GM21825 (cell line): Measurements from ENCODE around the gene EEPD1.

Experiments
- ATAC-seq: cut with Tn5 transposase; IDR thresholded peaks from one replicate; pipeline ENCODE4 v1.9.1; 2021; ENCODE audit warnings: mild to moderate bottlenecking, moderate library complexity; ENCODE audit not compliant: unreplicated experiment

The EEPD1 gene

GRCh38 chr7:36278069-36278619, 125.1 kb downstream of the EEPD1 start:
- ATAC-seq: no peak

DNA sequence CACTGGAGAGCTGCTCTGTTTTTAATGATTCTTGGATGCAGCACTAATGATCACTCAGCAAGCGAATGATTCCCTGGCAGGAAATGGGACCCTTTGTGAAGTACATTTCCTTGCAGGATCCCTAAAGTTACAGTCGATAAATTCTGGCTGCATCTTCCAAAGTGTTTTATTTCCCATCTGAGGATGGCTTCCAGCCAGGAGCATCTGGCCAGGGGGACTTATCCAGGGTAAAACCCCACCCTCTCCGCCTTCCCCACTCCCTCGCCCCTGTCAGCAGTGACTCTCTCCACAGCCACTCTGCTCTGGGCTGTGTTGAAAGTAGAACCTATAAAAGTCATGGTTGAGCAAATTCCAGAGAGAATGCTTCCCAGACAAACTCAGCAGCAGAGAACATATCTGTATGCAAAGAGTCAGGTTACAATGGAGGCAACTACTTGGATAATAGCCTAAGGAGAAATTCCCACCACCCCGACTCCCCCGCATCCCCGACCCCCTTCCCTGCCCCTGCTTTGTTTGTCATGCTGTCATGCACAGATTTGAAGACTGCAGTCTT, 125.6 kb downstream of the EEPD1 start:
- ATAC-seq: no peak

DNA sequence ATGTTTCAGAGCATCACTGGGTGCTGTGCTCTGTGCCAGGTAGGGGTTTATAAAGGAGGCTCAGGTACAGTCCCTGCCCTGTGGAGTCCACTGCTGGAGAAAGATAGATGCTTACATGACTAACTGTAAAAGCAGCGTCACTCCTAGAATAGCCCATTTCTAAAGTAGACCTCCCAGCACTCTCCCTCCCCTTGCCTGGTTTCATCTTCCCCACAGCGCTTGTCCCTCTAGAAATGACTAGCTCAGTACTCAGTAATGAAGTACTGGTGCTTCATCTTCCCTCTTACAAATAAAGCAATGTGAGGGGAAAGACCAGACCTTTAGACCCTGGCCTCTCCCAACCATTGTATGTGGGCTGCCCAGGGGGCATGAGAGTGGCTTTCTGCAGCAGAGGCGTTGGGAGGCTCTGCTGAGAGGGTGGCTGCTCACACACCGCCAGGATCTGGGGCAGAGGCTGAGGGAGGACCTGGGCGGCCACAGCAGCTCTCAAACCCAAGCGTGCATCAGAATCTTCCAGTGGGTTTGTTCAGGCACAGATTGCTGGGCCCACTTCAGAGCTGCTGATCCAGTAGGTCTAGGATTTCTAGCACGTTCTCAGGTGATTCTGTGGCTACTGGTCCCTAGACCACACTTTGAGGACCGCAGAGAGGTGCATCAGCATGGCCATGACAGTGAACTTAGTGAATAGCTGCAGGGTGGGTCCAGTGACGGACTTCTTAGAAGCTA, 126.3 kb downstream of the EEPD1 start:
- peak; percentile 67 for ATAC-seq

DNA sequence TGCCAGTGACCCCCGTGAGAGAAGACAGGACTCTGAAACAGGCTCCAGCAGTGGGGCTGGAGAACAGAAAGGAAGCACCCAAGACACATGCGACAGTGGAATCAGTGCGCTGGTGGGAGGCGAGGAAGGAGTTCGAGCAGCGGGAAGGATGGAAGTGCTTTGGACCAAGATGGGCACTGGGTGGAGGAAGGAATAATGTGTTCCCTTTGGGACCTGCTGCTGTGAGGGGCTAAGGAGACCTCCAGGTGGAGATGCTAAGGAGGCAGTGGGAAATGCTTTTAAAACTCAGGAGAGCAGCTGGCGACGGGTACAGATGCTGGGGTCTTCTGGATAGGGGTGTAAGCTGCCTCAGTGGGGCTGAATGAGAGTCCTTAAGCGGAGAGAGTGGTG, 126.9 kb downstream of the EEPD1 start:
- no peak for ATAC-seq

DNA sequence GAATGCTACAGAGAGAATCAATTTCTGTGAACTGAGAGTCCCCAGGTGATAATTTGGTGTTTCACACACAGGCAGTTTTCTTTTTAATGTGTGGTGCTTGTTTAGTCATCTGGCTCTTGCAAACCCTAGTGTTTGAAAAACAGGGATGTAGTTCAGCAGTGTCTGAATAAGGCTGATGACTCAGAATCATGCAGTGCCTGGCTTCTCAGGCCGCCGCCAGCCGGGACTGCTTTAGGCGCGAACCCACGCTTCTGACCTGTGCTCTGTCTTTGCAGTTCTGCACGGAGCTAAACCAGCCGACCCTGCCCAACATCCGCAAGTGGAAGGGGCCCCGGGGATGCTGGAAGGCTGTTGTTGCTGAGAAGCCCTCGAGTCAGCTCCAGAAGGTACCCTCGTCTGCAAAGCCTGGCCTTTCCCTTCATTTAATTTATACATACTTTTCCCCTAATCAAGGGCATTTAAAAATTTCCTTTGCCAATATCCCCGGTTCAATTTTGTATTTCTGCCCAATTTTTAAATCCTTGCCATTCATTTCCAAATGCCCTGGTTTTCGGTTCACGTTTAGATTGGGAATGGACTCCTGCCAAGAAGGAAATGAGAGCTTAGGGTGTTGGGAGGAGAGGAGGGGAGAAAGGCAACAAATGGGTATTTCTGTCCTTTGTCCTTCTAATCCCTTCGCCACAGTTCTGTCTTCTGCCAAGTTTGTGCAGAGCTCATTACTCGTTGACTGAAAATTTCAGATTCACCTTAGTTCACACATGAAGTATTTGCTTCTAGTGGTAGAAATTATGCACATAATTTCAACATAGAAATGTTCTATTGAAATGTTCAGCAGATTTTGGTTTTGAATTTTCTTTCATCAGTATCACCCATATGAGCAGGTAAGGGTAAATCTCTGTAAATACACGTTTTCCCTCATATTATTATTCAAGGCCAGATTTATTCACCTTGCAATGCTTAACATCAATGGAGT, 128.1 kb downstream of the EEPD1 start:
- ATAC-seq: peak; percentile 39

DNA sequence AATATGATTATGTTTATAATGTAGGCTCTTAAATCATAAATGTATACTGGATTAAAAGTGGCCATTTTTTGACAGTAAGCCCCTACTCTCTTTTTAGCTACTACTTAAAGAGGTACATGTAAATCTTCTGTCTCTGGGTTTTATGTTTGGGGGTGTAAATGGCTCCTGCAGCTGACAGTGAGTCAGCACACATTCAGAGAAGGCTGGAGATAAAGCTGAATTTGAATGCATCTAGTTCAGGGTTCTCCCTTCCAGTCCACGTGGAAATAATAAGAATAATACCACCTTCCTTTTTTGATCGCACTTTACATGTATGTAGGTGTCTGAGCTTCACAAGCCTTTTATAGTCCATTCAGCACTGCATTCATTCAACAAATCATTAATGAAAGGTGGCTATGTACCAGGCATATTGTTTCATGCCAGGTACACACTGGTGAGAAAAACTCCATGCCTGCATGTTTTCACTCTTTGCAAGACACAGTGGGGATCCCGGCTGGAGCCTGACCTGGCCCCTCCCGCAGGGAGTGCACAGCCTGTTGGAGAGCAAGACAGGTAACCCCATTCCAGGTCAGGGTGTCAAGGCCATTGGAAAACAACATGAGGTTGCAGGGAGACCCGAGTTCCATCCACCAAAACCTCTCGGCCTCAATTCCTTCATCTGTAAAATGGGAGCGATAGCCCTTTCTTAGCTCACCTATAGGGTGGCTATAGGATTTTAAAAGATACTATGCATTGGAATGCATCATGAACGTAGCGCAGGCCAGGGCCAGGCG, 129.1 kb downstream of the EEPD1 start:
- no peak for ATAC-seq

- ATAC-seq: no peak
Measured at GRCh38 chr7:36283181-36283580, 130.1 kb downstream of the EEPD1 start.

DNA sequence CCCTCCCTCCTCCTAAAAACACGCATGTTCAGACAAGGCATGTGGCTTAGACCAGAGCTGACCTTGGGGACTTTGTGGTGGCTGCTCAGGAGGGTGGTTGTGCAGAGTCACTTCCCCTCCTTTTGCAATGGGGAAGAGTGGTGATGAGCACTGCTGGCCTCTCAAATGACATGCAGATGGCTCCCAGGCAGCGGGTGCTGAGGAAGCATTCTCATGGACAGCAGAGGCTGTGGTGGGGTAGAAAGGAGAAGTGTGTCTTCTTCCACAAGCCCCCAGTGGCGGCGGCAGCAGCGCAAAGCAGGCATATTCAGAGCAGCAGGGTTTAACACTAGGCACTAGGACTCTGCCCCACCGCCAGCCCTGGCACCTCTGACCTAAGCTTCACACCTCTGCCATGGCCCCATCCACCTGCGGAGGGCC, 130.7 kb downstream of the EEPD1 start:
- ATAC-seq: peak; percentile 34

- ATAC-seq: no peak
Measured at GRCh38 chr7:36284456-36285090, 131.5 kb downstream of the EEPD1 start.

GRCh38 chr7:36285276-36285675, 132.2 kb downstream of the EEPD1 start:
- ATAC-seq: no peak

GRCh38 chr7:36286226-36286625, 133.2 kb downstream of the EEPD1 start:
- no peak for ATAC-seq

GRCh38 chr7:36286688-36287087, 133.6 kb downstream of the EEPD1 start:
- ATAC-seq: no peak

GRCh38 chr7:36287371-36288241, 134.6 kb downstream of the EEPD1 start:
- ATAC-seq: peak; percentile 40

DNA sequence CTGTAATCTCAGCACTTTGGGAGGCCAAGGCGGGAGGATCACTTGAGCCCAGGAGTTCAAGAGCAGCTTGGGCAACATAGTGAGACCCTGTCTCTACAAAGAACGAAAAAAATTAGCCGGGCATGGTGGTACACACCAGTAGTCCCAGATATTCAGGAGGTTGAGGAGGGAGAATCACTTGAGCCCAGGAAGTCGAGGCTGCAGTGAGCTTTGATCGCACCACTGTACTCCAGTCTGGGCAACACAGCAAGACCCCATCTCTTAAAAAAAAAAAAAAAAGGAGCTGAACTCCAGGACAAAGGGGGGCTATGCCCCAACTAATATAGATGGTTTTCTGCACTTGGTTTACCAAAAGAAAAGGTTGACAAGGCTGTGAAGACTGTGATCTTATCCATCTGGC, 135.4 kb downstream of the EEPD1 start:
- no peak for ATAC-seq

GRCh38 chr7:36289833-36290661, 137.0 kb downstream of the EEPD1 start:
- ATAC-seq: peak; percentile 49

- no peak for ATAC-seq
Measured at GRCh38 chr7:36291387-36292316, 138.6 kb downstream of the EEPD1 start.

GRCh38 chr7:36295090-36295489, 142.0 kb downstream of the EEPD1 start:
- no peak for ATAC-seq
